H9 (cell line): ENCODE measurements around the gene SMYD5. TPM values are rescaled to one million over a fixed set of nuclear protein-coding genes. Genes with fewer than 3 reads are reported as not detected.

Source experiments
- DNase-seq: peaks from one replicate; pipeline ENCODE4 v3.0.0-alpha.2; 2017
- H2AFZ ChIP-seq: one replicate; pipeline ENCODE4 v1.6.1; 2013; ENCODE audit warnings: mild to moderate bottlenecking, low read length, control low read depth, moderate library complexity
- H2AK5ac ChIP-seq: 2 replicates; pipeline ENCODE4 v1.6.1; 2013; ENCODE audit warnings: low read length, control low read depth, mixed read lengths; ENCODE audit not compliant: insufficient read length
- H2BK120ac ChIP-seq: one replicate; pipeline ENCODE4 v1.6.1; 2013; ENCODE audit warnings: low read depth, mild to moderate bottlenecking, low read length, control low read depth, inconsistent platforms; ENCODE audit not compliant: poor library complexity, severe bottlenecking
- H2BK12ac ChIP-seq: 2 replicates; pipeline ENCODE4 v1.6.1; 2013; ENCODE audit warnings: low read length, control low read depth, mixed read lengths, low read depth; ENCODE audit not compliant: insufficient read length
- H2BK15ac ChIP-seq: 2 replicates; pipeline ENCODE4 v1.6.1; 2013; ENCODE audit warnings: low read depth, low read length, control low read depth
- H2BK20ac ChIP-seq: one replicate; pipeline ENCODE4 v1.6.1; 2013; ENCODE audit warnings: low read depth, mild to moderate bottlenecking, low read length, control low read depth, inconsistent platforms; ENCODE audit not compliant: poor library complexity, severe bottlenecking
- H2BK5ac ChIP-seq: 2 replicates; pipeline ENCODE4 v1.6.1; 2013; ENCODE audit warnings: low read length, control low read depth, mixed read lengths; ENCODE audit not compliant: insufficient read length
- H3K14ac ChIP-seq: 2 replicates; pipeline ENCODE4 v1.6.1; 2013; ENCODE audit warnings: low read length, control low read depth; ENCODE audit not compliant: insufficient read depth
- H3K18ac ChIP-seq: 2 replicates; pipeline ENCODE4 v1.6.1; 2013; ENCODE audit warnings: low read depth, mild to moderate bottlenecking, mixed read lengths, low read length, control low read depth; ENCODE audit not compliant: insufficient read length
- H3K23ac ChIP-seq: 2 replicates; pipeline ENCODE4 v1.6.1; 2013; ENCODE audit warnings: low read length, control low read depth, mixed read lengths, low read depth; ENCODE audit not compliant: insufficient read length
- H3K23me2 ChIP-seq: 2 replicates; pipeline ENCODE4 v1.6.1; 2013; ENCODE audit warnings: low read depth, mild to moderate bottlenecking, mixed read lengths, low read length, control low read depth; ENCODE audit not compliant: insufficient read length, poor library complexity, severe bottlenecking
- H3K27ac ChIP-seq: 2 replicates; pipeline ENCODE4 v1.5.1; 2013; ENCODE audit warnings: low read length, control low read depth, mixed read lengths, low read depth; ENCODE audit not compliant: insufficient read length
- H3K27me3 ChIP-seq: 2 replicates; pipeline ENCODE4 v1.6.1; 2013; ENCODE audit warnings: low read length, control low read depth, inconsistent platforms; ENCODE audit not compliant: insufficient read depth
- H3K4ac ChIP-seq: 2 replicates; pipeline ENCODE4 v1.6.1; 2013; ENCODE audit warnings: low read depth, mild to moderate bottlenecking, control low read depth, inconsistent platforms, low read length, moderate library complexity
- H3K4me1 ChIP-seq: 2 replicates; pipeline ENCODE4 v1.6.1; 2013; ENCODE audit warnings: low read length, control low read depth, inconsistent platforms; ENCODE audit not compliant: insufficient read depth
- H3K4me2 ChIP-seq: 2 replicates; pipeline ENCODE4 v1.6.1; 2013; ENCODE audit warnings: low read length, control low read depth, mixed read lengths; ENCODE audit not compliant: insufficient read length, insufficient read depth
- H3K56ac ChIP-seq: 2 replicates; pipeline ENCODE4 v1.6.1; 2013; ENCODE audit warnings: low read depth, mild to moderate bottlenecking, mixed read lengths, low read length, control low read depth; ENCODE audit not compliant: insufficient read length
- H3K79me1 ChIP-seq: 2 replicates; pipeline ENCODE4 v1.6.1; 2013; ENCODE audit warnings: low read depth, mild to moderate bottlenecking, moderate library complexity, low read length, control low read depth, inconsistent platforms; ENCODE audit not compliant: insufficient read depth, poor library complexity, severe bottlenecking
- H3K79me2 ChIP-seq: 2 replicates; pipeline ENCODE4 v1.6.1; 2013; ENCODE audit warnings: low read length, control low read depth, inconsistent platforms; ENCODE audit not compliant: insufficient read depth
- H3K9ac ChIP-seq: 2 replicates; pipeline ENCODE4 v1.6.1; 2013; ENCODE audit warnings: low read length, control low read depth, mixed read lengths; ENCODE audit not compliant: insufficient read length; ENCODE audit errors: extremely low read depth
- H3K9me3 ChIP-seq: one replicate; pipeline ENCODE4 v1.6.1; 2013; ENCODE audit warnings: low read depth, low read length, inconsistent platforms; ENCODE audit not compliant: control insufficient read depth
- H3T11ph ChIP-seq: one replicate; pipeline ENCODE4 v1.6.1; 2013; ENCODE audit warnings: mild to moderate bottlenecking, low read length, control low read depth, inconsistent platforms
- H4K20me1 ChIP-seq: one replicate; pipeline ENCODE4 v1.6.1; 2013; ENCODE audit not compliant: control insufficient read depth, insufficient read length, insufficient read depth
- H4K5ac ChIP-seq: 2 replicates; pipeline ENCODE4 v1.6.1; 2013; ENCODE audit warnings: low read depth, mild to moderate bottlenecking, mixed read lengths, low read length, control low read depth; ENCODE audit not compliant: insufficient read length
- H4K8ac ChIP-seq: replicated peaks from 2 replicates; pipeline ENCODE4 v1.6.1; 2013; ENCODE audit warnings: low read length, control low read depth, mixed read lengths, low read depth; ENCODE audit not compliant: insufficient read length
- H4K91ac ChIP-seq: 2 replicates; pipeline ENCODE4 v1.6.1; 2013; ENCODE audit warnings: low read depth, mild to moderate bottlenecking, moderate library complexity, mixed read lengths, low read length, control low read depth; ENCODE audit not compliant: insufficient read length
- H3K27ac Mint-ChIP-seq, 3 experiments: 2 replicates in 2 of 3; 3 replicates in 1 of 3; pipeline ENCODE4 v1.8.0; 2020 to 2021; ENCODE audit warnings: mixed read lengths in 3 of 3, mild to moderate bottlenecking in 1 of 3, moderate library complexity in 1 of 3
- H3K27me3 Mint-ChIP-seq: 2 replicates; pipeline ENCODE4 v1.8.0; 2021; ENCODE audit warnings: low read depth, mild to moderate bottlenecking, moderate library complexity, mixed read lengths
- H3K36me3 Mint-ChIP-seq, 3 experiments: 2 replicates in 2 of 3; 3 replicates in 1 of 3; pipeline ENCODE4 v1.8.0; 2020 to 2021; ENCODE audit warnings: low read depth in 3 of 3, mixed read lengths in 3 of 3; ENCODE audit not compliant: insufficient read depth in 1 of 3
- H3K4me1 Mint-ChIP-seq, 2 experiments: 2 replicates each; pipeline ENCODE4 v1.8.0; 2020; ENCODE audit warnings: mixed read lengths in 2 of 2
- H3K4me3 Mint-ChIP-seq, 2 experiments: 2 replicates in 1 of 2; 3 replicates in 1 of 2; pipeline ENCODE4 v1.8.0; 2020 to 2021; ENCODE audit warnings: mild to moderate bottlenecking in 2 of 2, mixed read lengths in 2 of 2, moderate library complexity in 1 of 2
- H3K9me3 Mint-ChIP-seq, 2 experiments: 2 replicates in 1 of 2; 3 replicates in 1 of 2; pipeline ENCODE4 v1.8.0; 2020; ENCODE audit warnings: mild to moderate bottlenecking in 2 of 2, mixed read lengths in 2 of 2, moderate library complexity in 1 of 2
- WGBS: extraction: QIAGEN DNeasy Blood & Tissue Kit; methylation state at CpG from one replicate; pipeline ENCODE4 v1.1.7; 2013; ENCODE audit warnings: missing lambda C conversion rate, low lambda C conversion rate, mixed read lengths; ENCODE audit not compliant: insufficient read length; ENCODE audit errors: extremely low coverage; 5-methylcytosine and 5-hydroxymethylcytosine counted together
- total RNA-seq: library from RNA; stranded (reverse); gene quantifications from 2 replicates; pipeline ENCODE4 v1.2.1, GENCODE V29; 2021
- TF ChIP-seq, protein P1 (sequence below): fragments of 200-600 bp; sonication (generic); conservative IDR thresholded peaks from 3 replicates; pipeline ENCODE4 v1.8.0; 2021; ENCODE audit warnings: antibody characterized with exemption, mild to moderate bottlenecking

The SMYD5 gene
- total RNA-seq, 1 experiment from 2014 or later = 45.2 TPM

- H3K4me2 ChIP-seq = no peak overlapping the region
Measured at GRCh38 chr2:73172963-73173362, 41.1 kb upstream of the SMYD5 start.

More at GRCh38 chr2:73172963-73173362, 41.1 kb upstream of the SMYD5 start:
- Histone ChIP-seq H3K18ac (no peak overlapping the region), H3K4ac (no peak overlapping the region), H2BK5ac (no peak overlapping the region), H2AK5ac (no peak overlapping the region), H3K9me3 (no peaks in the 10 kb centered on the region), H4K20me1 (no peaks in the 10 kb centered on the region), H2AFZ (no peak overlapping the region), H3K27ac (no peak overlapping the region), H3K79me2 (no peaks in the 10 kb centered on the region), H3K9ac (no peak overlapping the region), H4K5ac (no peak overlapping the region), H3K56ac (no peak overlapping the region), H2BK120ac (no peak overlapping the region), H4K8ac (no peak overlapping the region), H3T11ph (no peak overlapping the region), H3K23me2 (peaks cover 24% of the 10 kb centered on the region), H3K23ac (no peak overlapping the region), H4K91ac (no peak overlapping the region), H2BK20ac (no peak overlapping the region), H2BK15ac (no peak overlapping the region), H3K79me1 (no peaks in the 10 kb centered on the region), H3K4me1 (peaks cover 4% of the 10 kb centered on the region; the same call in 1 of the 2 replicates), H3K14ac (no peak overlapping the region), H2BK12ac (no peak overlapping the region), H3K27me3 (peaks cover 25% of the 10 kb centered on the region)
- Mint-ChIP-seq H3K27me3 (peaks cover 60% of the 10 kb centered on the region), H3K9me3 (no peaks in the 10 kb centered on the region), H3K4me1 (peaks cover 19 to 21% of the 10 kb centered on the region in 2 experiments), H3K36me3 (no peaks in the 10 kb centered on the region), H3K4me3 (no peak overlapping the region), H3K27ac (no peak overlapping the region)
- no peak for DNase-seq
- 100% methylated on average over 3 of the region's 6 CpGs for WGBS
- TF ChIP-seq, protein P1, sequence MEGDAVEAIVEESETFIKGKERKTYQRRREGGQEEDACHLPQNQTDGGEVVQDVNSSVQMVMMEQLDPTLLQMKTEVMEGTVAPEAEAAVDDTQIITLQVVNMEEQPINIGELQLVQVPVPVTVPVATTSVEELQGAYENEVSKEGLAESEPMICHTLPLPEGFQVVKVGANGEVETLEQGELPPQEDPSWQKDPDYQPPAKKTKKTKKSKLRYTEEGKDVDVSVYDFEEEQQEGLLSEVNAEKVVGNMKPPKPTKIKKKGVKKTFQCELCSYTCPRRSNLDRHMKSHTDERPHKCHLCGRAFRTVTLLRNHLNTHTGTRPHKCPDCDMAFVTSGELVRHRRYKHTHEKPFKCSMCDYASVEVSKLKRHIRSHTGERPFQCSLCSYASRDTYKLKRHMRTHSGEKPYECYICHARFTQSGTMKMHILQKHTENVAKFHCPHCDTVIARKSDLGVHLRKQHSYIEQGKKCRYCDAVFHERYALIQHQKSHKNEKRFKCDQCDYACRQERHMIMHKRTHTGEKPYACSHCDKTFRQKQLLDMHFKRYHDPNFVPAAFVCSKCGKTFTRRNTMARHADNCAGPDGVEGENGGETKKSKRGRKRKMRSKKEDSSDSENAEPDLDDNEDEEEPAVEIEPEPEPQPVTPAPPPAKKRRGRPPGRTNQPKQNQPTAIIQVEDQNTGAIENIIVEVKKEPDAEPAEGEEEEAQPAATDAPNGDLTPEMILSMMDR = no peak
